Right ventricle myocardium inferior (tissue), 1 donor: Measurements from ENCODE around the gene RECK. TPM values are rescaled to one million over a fixed set of nuclear protein-coding genes. Genes with fewer than 3 reads are reported as not detected.
A peak's percentile ranks its signal among the peaks of the same experiment; 100 is the strongest.
"Not testable (repeated sequence)": the region's sequence is repeated elsewhere in the genome, so short reads cannot be mapped to it uniquely, and the experiment has no call there.

Experiments used
- ATAC-seq: fragments of 200-7000 bp; cut with Tn5 transposase; one replicate; pipeline ENCODE4 v1.9.1; 2020; ENCODE audit warnings: mild to moderate bottlenecking, moderate library complexity
- DNase-seq: peaks from one replicate; pipeline ENCODE4 v3.0.0; 2021; ENCODE audit errors: missing footprints
- intact Hi-C: fragments of 100-400 bp; cut with DNase I; formaldehyde crosslinking; loops from one replicate; pipeline ENCODE4 v1.11.0; 2022
- total RNA-seq: library from RNA; stranded (reverse); fragmentation: NEBNext Ultra II Directional; extraction: Animal tissue kit (Norgen Biotek cat#: 25700); gene quantifications from one replicate; pipeline ENCODE4 v1.2.1, GENCODE V29; 2021
- donor health status: DM: no; HTN: yes; CAD: no; lungs with severe emphysema.

RECK gene
- total RNA-seq, 1 donor from 2014 or later, result 5.5 TPM

DNA sequence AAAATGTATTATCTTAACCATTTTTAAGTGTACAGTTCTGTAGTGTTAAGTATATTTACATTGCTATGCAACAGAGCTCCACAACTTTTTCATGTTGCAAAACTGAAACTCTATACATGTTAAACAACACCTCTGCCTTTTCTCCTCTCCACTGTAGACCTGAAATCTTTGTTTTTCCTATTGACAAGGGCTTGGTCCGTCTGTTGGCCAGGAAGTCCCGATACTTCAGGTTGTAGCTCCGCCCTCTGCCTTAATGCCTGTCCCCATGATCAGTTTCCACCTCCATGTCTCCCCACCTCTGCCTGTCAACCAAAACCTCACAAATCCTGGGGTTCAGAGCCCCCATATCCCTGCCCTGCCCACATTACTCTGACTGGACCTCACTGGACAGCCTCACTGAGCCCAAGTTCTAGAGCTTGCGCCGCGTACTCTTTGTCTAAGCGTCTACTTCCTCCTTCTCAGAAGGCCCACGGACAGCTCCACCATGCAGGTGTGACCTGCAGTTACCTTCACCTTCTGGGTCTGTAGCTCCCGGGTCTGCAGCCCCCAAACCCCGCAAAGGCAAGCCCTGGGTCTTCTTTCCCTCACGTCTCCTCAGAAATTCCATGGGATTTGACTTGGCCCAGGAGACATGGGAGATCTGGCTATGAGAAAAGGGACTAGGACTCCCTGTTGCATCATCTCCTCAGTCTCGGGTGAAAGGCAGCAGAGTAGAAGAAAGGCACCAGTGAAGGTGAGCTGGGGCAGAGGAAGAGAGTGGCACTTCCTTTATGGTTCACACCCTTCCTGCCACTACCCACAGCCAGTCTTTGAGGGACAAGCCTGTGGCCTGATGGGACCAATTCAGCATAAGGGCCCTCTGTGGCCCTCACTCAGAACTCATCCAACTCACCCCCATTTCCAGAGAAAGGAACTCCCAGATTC lies 107.9 kb downstream of the RECK start:
- ATAC-seq, result no peak
- intact Hi-C loops, result no loop called here
- no peak for DNase-seq

DNA sequence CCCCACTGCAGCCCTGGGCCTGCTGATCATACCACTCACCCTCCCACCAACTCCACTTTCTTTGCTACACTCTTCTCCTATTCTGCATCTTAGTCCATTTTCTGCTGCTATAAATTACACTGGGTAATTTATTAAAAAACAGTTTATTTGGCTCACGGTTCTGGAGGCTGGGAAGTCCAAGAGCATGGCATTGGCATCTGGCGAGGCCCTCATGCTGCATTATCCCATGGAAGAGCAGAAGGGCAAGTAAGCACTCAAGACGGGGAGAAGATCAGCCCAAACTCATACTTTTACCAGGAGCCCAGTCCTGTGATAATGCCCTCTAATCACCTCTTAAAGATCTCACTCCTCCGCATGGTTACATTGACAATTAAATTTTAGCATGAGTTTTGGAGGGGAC lies 109.3 kb downstream of the RECK start:
- no peak for DNase-seq
- intact Hi-C loops, result no loop called here
- ATAC-seq, result no peak

DNA sequence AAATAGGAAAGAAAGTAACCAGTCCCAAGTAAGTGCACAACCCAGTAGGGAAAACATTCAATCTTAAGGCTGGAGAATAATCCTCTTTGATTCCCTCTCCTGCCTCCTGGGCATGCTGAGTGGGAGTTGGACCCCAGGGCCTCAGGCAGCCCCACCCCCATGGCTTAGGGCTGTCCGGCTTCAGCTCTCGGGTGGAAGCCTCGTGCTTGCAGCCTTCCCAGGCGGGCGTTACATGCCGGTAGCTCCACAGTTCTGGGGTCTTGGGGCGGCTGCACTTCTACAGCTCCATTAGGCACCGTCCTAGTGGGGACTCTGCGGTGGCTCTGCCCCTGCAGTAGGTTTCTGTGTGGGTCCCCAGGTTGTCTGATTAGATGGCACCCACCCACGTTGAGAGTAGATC lies 109.9 kb downstream of the RECK start:
- ATAC-seq (no peak), DNase-seq (no peak)
- intact Hi-C loops, result no loop called here

DNA sequence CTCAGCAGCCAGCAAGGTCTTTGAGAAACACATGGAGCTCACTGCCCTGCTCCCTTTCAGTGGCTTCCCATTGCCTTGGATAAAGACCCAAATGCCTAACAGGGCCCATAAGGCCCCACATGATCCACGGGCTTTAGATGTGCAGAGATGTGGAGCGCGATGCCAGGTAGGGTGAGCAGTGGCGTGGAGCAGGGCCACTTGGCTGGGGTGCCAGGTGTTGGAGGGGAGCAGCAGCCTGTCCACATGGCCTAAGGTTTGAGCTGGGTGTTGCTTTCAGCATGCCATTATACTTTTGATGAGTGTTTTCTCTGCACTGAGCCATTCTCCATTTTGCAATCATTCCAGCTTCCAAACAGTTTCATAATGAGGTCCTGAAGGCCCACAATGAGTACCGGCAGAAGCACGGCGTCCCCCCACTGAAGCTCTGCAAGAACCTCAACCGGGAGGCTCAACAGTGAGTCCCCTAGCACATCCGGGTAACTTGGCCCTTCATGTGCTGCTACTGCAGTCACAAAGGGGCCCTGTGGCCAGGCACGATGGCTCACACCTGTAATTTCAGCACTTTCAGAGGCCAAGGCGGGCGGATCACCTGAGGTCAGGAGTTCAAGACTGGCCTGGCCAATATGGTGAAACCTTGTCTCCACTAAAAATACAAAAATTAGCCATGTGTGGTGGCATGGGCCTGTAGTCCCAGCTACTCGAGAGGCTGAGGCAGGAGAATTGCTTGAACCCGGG lies 110.9 kb downstream of the RECK start:
- intact Hi-C loops, result no loop called here
- ATAC-seq (no peak), DNase-seq (no peak)

DNA sequence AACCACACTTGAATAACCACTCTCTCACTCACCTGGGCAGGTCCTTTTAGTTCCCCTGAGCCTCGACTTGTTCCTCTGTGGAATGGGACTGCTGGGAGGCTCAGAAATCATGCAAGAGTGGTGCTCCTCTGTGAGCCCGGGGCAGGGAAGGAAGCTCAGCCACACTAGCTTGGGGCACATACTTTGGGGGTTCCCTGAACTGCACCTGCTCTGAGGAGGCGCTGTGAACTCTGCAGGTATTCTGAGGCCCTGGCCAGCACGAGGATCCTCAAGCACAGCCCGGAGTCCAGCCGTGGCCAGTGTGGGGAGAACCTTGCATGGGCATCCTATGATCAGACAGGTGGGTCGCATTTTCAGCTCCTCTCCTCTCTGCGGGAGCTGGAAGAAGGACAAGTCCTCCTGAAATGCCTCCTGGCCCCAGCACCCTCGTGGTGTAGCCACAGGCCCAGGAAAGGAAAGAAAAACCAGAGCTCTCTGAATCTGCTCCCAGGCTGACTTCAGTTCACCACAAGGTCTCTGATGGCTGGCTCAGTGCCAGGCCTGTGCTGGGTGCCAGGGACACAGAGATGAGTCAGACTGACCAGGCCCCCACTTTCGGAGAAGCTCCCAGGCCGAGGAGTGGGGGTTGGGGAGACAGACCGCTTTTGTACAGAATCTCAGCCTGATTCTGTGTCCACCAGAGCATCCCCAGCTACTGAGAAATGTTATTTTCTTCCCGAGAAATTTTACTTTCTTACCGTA lies 111.8 kb downstream of the RECK start:
- peak; percentile 90 for ATAC-seq
- peak; percentile 96 for DNase-seq
- intact Hi-C loops, result no loop called here

DNA sequence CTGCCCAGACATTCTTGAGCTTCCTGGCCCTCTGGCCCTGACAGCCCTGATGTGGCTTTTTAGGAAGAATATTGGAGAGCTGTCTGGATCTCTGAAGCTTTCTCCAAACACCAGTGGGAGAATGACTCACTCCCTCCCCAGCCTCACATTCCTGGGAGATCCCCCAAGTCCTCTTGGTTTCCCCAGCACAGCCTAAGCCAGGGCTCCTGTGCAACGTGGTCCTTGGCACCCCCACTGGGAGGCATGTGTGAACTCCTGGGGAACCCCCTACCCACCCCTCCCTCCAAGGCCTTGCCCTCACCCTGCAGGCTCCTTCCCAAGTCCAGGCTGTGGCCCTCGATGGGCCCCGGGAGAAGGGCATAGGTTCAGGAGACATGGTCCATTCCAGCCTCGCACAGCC lies 112.5 kb downstream of the RECK start:
- ATAC-seq (no peak), DNase-seq (no peak)
- intact Hi-C loops, result no loop called here

DNA sequence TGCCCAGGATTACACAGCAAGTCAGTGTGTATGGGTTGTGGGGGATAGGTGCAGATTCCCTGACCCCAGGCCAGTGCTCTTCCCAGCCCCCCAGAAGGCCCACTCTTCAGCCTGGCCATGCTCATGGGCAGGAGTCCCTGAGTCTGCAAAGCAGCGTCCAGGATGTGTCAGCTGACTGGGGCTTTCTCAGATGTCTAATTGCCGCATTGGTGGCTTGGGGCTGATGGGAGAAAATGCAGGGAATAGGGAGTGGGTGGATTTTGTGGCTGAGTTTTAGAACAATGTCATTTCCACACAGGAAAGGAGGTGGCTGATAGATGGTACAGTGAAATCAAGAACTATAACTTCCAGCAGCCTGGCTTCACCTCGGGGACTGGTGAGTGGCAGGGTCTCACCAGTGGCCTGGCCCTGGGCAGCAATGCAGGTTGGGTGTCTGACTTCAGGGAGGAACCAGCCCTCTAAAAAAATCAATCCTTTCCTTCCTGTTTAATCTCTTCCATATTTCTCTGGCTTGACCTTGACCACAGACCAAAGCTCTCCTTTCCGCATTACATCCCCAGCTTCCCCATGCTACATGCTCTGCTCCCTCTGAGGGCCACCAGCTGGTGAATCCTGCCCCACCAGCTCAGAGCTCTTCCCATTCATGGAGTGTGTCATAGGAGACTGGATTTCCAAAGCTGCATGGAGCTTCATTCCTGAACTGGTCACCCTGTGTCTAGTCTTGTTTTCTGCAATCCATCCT lies 114.0 kb downstream of the RECK start:
- intact Hi-C loops, result no loop called here
- DNase-seq, result no peak
- no peak for ATAC-seq

DNA sequence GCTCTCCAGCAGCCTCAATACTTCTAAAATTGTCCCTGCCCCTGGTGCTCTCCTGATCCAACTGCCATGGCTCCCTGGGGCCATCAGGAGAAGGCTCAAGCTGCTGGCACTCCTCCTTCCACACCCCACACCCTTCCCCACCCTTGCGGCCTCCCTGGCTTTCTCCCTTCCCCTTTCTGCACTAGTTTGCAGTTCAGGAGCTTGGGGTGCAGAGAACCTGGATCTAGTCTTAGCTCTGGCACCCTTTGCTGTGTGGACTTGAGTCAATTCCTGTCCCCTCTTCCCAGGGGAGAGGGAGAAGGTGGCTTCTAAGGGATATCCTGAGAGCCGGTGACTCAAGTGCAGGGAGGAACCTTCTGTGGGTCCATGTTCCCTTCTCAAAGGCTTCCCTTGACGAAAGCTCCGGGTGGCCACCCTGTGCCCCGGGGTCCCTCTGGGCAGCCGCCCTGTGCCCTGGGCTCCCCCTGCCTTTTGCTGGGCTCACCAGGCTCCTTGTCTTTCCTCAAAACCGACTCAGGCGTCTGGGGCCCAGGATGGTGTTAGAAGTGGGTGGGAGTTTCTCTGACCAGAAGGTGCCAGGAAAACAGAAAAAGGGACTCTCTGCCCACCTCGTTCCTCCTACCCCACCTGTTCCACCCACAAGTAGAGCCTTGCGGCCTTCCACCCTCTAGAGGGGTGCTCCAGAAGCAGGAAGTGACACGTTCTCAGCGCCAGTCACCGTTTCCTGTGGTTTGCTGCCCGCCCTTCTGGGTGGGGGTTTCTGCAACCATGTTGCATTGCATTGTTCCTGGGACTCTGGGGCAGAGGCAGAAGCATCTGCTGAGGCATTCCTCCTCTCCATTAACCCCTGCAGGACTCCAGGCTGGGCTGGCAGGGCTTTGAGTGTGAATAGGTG lies 114.8 kb downstream of the RECK start:
- peak; percentile 91 for DNase-seq
- intact Hi-C loops, result no loop called here
- ATAC-seq, result peak; percentile 47

DNA sequence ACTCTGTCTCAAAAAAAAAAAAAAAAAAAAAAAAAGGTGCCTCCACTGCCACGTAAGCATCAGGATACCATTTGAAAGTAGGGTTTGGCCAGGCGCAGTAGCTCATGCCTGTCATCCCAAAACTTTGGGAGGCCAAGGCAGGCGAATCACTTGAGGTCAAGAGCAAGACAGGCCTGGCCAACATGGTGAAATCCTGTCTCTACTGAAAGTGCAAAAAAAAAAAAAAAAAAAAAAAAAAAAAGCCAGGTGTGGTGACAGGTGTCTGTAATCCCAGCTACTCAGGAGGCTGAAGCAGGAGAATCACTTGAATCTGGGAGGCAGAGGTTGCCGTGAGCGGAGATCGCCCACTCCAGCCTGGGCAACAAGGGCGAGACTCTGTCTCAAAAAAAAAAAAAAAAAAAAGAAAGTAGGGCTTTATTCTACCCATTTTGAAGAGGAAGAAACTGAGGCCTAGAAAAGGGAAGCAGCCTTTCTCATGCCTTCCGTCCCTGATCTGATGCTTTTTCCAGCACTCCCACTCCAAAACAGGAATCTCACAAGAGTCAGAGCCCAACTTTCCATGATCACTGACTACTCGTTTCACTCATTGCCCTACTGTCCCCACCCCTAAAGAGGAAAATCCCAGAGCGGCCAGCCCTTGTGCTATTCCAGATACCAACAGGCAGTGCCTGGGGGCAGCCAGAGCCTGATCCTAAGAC lies 116.2 kb downstream of the RECK start:
- ATAC-seq (no peak), DNase-seq (no peak)
- intact Hi-C loops, result no loop called here

DNA sequence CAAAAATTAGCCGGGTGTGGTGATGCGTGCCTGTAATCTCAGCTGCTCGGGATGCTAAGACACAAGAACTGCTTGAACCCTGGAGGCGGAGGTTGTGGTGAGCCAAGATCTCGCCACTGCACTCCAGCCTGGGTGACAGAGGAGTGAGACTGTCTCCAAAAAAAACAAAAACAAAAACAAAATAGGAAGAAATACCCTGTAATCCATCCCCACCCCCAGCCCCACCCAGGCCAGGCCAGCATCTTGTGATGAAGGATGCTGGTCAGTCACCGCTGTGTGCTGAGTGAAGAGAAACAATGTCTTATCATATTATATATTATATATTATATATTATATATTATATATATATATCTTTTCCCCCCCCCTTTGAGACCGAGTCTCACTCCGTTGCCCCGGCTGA lies 117.0 kb downstream of the RECK start:
- ATAC-seq, result no peak
- intact Hi-C loops, result no loop called here
- no peak for DNase-seq

DNA sequence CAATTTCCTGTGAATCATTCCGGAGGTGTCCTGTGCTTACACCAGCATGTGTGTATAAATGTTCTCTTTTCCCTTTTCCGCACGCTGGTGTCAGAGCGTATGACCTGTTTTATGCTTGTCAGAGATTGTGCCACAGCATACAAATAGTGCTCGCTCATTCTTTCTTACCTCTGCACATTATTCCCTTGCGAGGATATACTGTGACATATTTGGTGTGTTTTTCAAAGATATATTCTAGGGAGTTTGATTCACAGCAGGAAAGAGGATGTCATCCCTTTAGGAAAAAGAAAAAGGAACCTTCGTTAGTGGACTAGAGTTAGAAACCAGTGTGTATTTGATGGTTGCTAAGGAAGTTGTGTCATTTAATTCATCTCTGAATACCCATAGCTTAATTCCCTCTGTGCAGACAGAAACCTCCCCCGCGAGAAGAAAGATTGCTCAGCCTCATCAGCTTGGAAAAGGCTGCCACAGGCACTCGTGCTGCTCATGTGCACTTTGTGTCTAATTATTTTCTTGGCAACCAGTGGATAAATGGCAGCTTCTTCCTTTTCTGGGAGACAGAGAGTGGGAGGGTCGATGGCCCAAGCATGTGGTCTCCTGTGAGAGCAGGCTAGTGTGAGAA lies 117.7 kb downstream of the RECK start:
- ATAC-seq (peak; percentile 18), DNase-seq (no peak)
- intact Hi-C loops, result no loop called here

DNA sequence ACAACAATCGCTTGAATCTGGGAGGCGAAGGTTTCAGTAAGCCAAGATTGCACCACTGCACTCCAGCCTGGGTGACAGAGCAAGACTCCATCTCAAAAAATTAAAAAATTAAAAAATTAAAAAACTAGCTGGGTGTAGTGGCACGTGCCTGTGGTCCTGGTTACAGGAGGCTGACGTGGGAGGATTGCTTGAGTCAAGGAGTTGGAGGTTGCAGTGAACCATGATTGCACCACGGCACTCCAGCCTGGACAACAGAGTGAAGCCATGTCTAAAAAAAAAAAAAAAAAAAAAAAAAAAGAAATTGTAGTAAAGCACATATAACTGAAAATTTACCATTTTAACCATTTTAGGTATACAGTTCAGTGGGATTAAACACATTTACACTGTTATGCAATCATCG lies 119.4 kb downstream of the RECK start:
- DNase-seq (no peak), ATAC-seq (no peak)
- intact Hi-C loops, result no loop called here

DNA sequence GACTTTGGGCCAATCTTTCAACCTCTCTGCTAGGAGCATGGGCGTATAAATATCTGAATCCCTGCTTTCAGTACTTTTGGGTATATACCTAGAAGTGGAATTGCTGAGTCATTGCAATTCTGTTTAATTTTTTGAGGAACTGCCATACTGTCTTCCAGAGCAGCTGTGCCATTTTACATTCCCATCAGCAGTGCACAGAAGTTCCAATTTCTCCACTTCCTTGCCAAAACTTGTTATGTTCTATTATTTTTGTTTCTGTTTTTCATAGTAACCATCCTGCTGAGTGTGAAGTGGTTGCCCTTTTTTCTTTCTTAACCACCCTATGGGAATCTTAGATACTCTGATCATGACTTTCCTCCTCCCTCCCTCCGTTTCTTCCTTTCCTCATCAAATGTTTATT lies 121.4 kb downstream of the RECK start:
- intact Hi-C loops, result no loop called here
- ATAC-seq, result peak; percentile 84
- no peak for DNase-seq

DNA sequence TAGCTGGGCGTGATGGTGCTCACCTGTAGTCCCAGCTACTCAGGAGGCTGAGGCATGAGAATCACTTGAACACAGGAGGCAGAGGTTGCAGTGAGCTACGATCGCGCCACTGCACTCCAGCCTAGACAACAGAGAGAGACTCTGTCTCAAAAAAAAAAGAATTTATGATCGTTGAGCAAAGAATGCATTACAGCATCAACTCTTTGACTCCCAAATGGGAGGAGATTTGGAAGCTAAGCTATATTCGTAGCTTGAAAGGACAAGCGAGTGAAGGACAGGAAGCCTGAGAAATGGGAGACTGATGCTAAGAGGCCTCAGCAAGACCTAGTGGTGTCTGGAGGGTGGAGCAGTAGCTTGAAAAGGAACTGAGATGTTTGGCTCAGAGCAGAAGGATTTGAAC lies 122.2 kb downstream of the RECK start:
- intact Hi-C loops, result no loop called here
- ATAC-seq, result peak; percentile 68
- no peak for DNase-seq

DNA sequence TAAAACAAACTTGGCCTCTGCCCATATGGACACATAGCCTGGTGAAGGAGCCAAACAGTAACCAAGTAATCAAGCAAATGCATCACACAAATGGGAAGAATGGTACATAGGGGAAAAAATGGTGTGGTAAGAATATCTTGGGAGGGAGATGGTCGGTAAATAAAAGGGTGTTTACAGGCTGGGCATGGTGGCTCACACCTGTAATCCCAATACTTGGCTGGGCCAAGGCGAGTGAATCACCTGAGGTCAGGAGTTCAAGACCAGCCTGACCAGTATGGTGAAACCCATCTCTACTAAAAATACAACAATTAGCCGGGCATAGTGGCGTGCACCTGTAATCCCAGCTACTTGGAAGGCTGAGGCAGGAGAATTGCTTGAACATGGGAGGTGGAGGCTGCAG lies 122.8 kb downstream of the RECK start:
- DNase-seq, ATAC-seq, intact Hi-C loops: not testable (repeated sequence)

DNA sequence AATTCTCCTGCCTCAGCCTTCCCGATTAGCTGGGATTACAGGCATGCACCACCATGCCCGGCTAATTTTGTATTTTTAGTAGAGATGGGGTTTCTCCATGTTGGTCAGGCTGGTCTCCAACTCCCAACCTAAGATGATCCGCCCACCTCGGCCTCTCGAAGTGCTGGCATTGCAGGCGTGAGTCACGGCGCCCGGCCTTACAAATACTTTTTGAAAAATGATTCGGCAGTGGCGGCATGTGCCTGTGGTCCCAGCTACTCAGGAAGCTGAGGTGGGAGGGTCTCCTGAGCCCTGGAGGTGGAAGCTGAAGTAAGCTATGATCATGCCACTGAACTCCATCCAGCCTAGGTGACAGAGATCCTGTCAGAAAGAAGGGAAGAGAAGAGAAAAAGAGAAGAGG lies 123.4 kb downstream of the RECK start:
- DNase-seq, ATAC-seq, intact Hi-C loops: not testable (repeated sequence)

DNA sequence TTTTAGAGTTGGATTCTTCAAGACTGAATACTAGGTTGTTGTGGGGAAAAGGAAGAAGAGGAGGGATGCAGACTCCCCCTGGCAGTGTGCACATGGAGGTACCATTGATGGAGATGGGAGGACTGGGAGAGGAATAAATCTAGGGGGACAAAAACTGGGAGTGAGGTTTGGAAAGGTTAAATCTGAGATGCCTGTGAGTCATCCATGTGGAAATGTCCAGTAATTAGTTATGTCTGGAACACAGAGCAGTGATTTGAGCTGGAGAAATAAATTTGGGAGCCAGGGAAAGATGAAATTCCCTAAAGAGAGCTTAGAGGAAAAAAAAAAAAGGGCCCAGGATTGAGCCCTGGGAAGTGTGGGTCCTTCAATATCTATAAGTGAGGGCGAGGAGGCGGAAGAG lies 124.5 kb downstream of the RECK start:
- intact Hi-C loops, result no loop called here
- DNase-seq (no peak), ATAC-seq (no peak)
